GM12873 (cell line): Measurements from ENCODE around the gene MEIKIN.

Source experiments
- CTCF ChIP-seq: IDR thresholded peaks from 2 replicates; pipeline ENCODE4 v1.5.1; 2012; ENCODE audit warnings: low read depth, mild to moderate bottlenecking, moderate library complexity, low read length, control low read depth; ENCODE audit not compliant: insufficient read depth; ENCODE audit errors: missing control alignments

MEIKIN gene

GRCh38 chr5:131855452-131855851 is 90.0 kb downstream of the MEIKIN start:
- TF ChIP-seq CTCF = no peak

- no peak for TF ChIP-seq CTCF
These were observed 91.3 kb downstream of the MEIKIN start for GRCh38 chr5:131854134-131854533.

GRCh38 chr5:131848662-131849061 is 96.8 kb downstream of the MEIKIN start:
- TF ChIP-seq CTCF = no peak

- TF ChIP-seq CTCF = no peak
These were observed 98.9 kb downstream of the MEIKIN start for GRCh38 chr5:131846536-131846935.

- no peak for TF ChIP-seq CTCF
These were observed 99.6 kb downstream of the MEIKIN start for GRCh38 chr5:131845828-131846227.

- TF ChIP-seq CTCF = peak; percentile 7
These were observed 120.0 kb downstream of the MEIKIN start for GRCh38 chr5:131825404-131826013.

- TF ChIP-seq CTCF = no peak
These were observed 120.8 kb downstream of the MEIKIN start for GRCh38 chr5:131824631-131825030.
